ENCODE data around the gene MAS1L. TPM values are rescaled to one million over a fixed set of nuclear protein-coding genes. Genes with fewer than 3 reads are reported as not detected.

Gene MAS1L
- total RNA-seq, 1 experiment from 2014 or later, result not detected

Other genes with a start within 250 kb of the MAS1L start
- gene OR14J1, start 186.3 kb downstream of the MAS1L start, total RNA-seq (2014; rRNA removed), result not detected in 2 replicates
- not detected in 2 replicates for gene OR5V1, start 119.1 kb downstream of the MAS1L start, total RNA-seq (2014; rRNA removed)
- not detected in 2 replicates for gene OR12D3, start 112.7 kb downstream of the MAS1L start, total RNA-seq (2014; rRNA removed)
- not detected in 2 replicates for gene OR12D2, start 92.3 kb downstream of the MAS1L start, total RNA-seq (2014; rRNA removed)
- not detected in 2 replicates for gene OR12D1, start 73.0 kb downstream of the MAS1L start, total RNA-seq (2014; rRNA removed)
- gene OR10C1, start 48.6 kb downstream of the MAS1L start, total RNA-seq (2014; rRNA removed), result not detected in 2 replicates
- gene OR11A1, start 30.9 kb downstream of the MAS1L start, total RNA-seq (2014; rRNA removed), result not detected in 2 replicates
- gene OR2H1, start 30.8 kb downstream of the MAS1L start, total RNA-seq (2014; rRNA removed), result not detected in 2 replicates
- not detected in 2 replicates for gene UBD, start 71.8 kb upstream of the MAS1L start, total RNA-seq (2014; rRNA removed)
- not detected in 2 replicates for gene OR2H2, start 97.2 kb upstream of the MAS1L start, total RNA-seq (2014; rRNA removed)
- gene GABBR1, start 145.2 kb upstream of the MAS1L start, total RNA-seq (2014; rRNA removed), result 6.3 and 8.2 TPM in 2 replicates
- not detected in 2 replicates for gene MOG, start 169.1 kb upstream of the MAS1L start, total RNA-seq (2014; rRNA removed)
- not detected in 2 replicates for gene ZFP57, start 193.2 kb upstream of the MAS1L start, total RNA-seq (2014; rRNA removed)
- gene HLA-F, start 235.5 kb upstream of the MAS1L start, total RNA-seq (2014; rRNA removed), result 2.4 TPM in 1 of 2 replicates, not detected in the other

Data from LHCN-M2 (cell line).